Middle frontal gyrus (tissue), 1 donor: Measurements from ENCODE around the gene KTN1.

Experiments
- DNase-seq: peaks from one replicate; pipeline ENCODE4 v3.0.0-alpha.2; 2015; ENCODE audit warnings: low spot score; ENCODE audit errors: extremely low spot score

Gene KTN1

GRCh38 chr14:55710506-55711041 is 130.6 kb downstream of the KTN1 start:
- no peak for DNase-seq

DNA sequence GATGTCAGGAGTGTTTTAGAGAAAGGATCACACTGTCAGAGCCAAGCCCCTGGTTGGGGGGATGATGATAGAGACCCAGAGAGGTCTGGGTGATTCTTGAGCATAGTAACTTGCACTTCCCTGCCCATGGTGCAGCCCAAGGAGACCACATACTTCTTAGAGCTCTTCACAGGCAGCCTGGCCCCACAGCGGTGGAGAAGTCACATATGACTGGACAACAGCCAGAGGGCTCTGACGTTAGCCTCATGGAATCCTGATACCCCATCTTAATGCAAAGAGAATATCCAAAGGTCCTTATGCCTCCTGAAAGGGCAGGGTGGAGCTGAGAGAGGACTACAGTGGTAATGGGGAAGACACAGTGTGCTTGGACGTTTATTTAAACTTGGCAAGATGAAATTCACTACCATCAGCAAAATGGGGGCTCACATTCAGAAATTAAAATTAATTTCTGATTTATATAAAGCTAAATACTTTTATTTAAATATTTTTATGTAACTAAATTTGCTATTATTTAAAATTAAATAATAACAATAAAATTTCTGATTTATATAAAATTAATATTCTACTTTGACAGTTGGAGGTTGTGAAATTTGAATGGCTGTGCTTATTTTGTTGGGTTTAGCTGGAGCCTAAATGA is 131.3 kb downstream of the KTN1 start:
- no peak for DNase-seq

- DNase-seq: no peak
Observed at GRCh38 chr14:55712491-55712890, 132.5 kb downstream of the KTN1 start.

GRCh38 chr14:55713486-55713885 is 133.5 kb downstream of the KTN1 start:
- DNase-seq: no peak

- DNase-seq: no peak
Observed at GRCh38 chr14:55715889-55716288, 135.9 kb downstream of the KTN1 start.

DNA sequence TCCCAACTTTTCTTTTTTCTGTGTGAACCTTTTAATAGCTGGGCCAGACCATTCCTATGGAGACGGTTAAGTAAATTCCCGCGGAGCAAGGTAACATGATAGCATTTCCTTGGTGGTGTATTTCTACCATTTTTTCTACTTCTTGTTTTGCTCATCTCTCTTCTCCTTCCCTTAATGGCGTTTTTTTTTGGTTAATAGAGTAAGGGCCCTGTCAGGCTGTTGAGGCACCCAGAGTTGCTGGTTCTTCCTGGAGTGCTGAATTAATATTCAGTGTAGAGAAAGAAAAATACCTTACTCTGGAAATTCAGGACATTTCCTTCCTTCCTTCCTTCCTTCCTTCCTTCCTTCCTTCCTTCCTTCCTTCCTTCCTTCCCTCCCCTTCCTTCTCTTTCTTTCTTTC is 137.6 kb downstream of the KTN1 start:
- DNase-seq: no peak

DNA sequence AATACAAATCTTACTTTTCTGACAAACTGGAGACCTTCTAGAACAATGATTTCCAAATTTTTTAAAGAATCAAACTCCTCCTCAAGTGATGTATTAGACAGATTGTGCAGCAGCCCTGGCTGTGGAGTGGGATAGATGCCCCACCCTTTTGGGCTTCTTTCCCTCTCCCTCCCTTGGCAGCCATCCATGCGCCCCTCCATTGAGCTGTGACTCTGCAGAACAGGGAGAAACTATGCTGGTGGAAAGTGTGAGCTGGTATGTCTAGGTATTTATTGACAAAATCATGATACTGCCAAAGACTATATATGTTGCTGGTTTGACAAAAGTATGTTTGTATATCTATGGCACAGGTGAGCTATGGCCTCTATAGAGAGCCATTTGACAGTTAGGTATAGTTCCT is 138.5 kb downstream of the KTN1 start:
- no peak for DNase-seq

GRCh38 chr14:55720796-55721195 is 140.8 kb downstream of the KTN1 start:
- DNase-seq: no peak

DNA sequence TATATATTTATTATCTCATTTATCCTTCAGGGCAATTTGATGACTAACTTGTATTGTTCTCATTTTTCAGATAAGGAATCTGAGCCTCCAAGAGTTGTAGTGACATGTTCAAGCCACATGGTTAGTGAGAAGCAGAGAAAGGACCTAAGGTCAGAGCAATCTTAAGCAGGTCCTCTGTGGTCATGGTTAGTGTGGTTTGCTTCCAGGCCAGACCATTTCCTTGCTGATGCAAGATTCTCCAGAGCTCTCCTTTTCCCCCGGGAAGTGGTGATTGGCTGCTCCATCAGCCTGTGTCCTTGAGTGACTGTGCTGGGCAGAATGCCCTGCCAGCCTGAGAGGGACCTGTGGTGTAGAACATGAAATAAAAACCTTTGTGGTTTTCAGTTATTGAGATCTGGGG is 141.3 kb downstream of the KTN1 start:
- no peak for DNase-seq

DNA sequence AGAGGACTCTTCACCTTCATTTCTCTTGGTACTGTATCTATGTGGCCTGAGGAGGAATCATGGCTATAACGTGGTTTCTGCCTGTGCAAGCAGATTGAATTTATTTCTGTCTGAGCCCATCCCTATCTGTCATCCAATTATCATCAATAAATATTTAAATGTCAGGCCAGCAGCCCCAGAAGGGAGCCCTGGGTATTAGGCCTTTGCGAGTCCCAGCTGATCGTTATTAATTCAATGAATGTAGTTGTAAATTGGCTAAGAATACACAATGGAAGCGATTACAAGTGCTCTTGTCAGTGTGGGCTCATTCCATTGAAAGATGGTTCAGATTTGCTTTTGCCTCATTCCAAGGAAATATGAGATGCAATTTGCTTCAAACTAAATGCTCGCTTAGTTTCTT is 142.0 kb downstream of the KTN1 start:
- DNase-seq: no peak

GRCh38 chr14:55724736-55725135 is 144.7 kb downstream of the KTN1 start:
- no peak for DNase-seq

GRCh38 chr14:55730592-55731310 is 150.7 kb downstream of the KTN1 start:
- no peak for DNase-seq

DNA sequence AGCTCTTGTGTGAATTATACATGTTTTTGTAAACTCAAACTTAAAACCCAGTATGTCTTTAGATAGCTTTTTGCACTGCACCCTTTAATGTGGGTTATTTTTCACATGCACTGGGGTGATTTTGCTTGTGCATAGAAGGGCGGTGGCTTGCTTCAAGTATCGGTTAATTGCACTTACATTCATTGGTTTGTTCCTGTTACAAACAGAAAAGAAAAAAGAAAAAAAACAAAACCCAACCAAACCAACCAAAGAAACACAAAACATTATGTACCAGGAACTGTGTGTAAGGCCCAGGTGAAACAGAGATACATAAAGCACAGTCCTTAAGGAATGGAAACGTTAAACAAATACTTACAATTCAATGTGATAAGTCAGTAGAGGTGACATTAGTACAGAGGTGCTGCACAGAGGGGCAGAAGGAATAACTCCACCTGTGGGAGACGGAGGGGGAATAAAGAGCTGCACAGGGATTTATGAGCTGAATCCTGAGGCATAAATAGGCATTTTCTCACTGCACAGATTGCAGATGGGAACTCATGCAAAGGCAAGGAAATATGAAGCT is 151.4 kb downstream of the KTN1 start:
- no peak for DNase-seq

- DNase-seq: no peak
Observed at GRCh38 chr14:55731881-55732498, 152.0 kb downstream of the KTN1 start.

DNA sequence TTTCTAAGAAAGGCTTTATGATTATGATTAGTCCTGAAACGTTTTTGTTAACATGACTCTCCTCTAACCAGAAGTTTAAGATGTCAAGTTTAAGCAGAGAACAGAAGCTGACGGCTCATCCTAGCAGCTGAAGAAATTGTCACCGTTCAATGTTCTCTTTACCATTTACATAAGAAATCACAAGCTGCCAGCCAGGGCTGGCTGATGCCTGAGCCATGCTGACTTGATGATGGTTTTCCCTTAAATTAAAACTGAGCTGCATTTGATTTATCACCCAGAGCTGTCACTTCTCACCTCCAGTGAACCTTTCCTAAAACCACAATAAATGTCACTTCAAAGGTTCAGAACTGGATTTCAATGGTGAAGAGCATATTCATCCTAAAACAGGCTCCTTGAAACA is 153.6 kb downstream of the KTN1 start:
- no peak for DNase-seq
